AG09319 (cell line): ENCODE data around the gene ZNF614.
"Not testable (repeated sequence)": the region's sequence is repeated elsewhere in the genome, so short reads cannot be mapped to it uniquely, and the experiment has no call there.

Source experiments
- DNase-seq: peaks from one replicate; pipeline ENCODE4 v3.0.0-alpha.2; 2010; ENCODE audit warnings: low read depth; ENCODE audit errors: extremely low read depth
- CTCF ChIP-seq: IDR thresholded peaks from 2 replicates; pipeline ENCODE4 v1.5.1; 2011; ENCODE audit warnings: low read depth, mild to moderate bottlenecking, inconsistent platforms, low read length, moderate library complexity

Gene ZNF614

GRCh38 chr19:51980116-51980736 is 48.0 kb downstream of the ZNF614 start:
- no peak for DNase-seq
- no peak for TF ChIP-seq CTCF

- DNase-seq = no peak
- no peak for TF ChIP-seq CTCF
These were observed 49.3 kb downstream of the ZNF614 start for GRCh38 chr19:51978882-51979281.

GRCh38 chr19:51977346-51977745 is 50.8 kb downstream of the ZNF614 start:
- no peak for TF ChIP-seq CTCF
- DNase-seq = no peak

- TF ChIP-seq CTCF = no peak
- DNase-seq = no peak
These were observed 51.3 kb downstream of the ZNF614 start for GRCh38 chr19:51976852-51977251.

GRCh38 chr19:51975787-51976186 is 52.4 kb downstream of the ZNF614 start:
- DNase-seq = not testable (repeated sequence)

- TF ChIP-seq CTCF = no peak
- no peak for DNase-seq
These were observed 56.6 kb downstream of the ZNF614 start for GRCh38 chr19:51971624-51972023.

GRCh38 chr19:51970718-51971117 is 57.5 kb downstream of the ZNF614 start:
- no peak for TF ChIP-seq CTCF
- DNase-seq = no peak

- no peak for DNase-seq
- no peak for TF ChIP-seq CTCF
These were observed 62.6 kb downstream of the ZNF614 start for GRCh38 chr19:51965583-51965982.
